GM10248 (cell line): ENCODE measurements around the gene SATB2.

ENCODE experiments used
- CTCF ChIA-PET: fragments of 300-600 bp; sonication (Branson Sonifier 250); formaldehyde crosslinking; extraction: SDS; loops from one replicate; lab custom pipeline; 2021; ENCODE audit warnings: antibody characterized with exemption; lab: Yijun Ruan, JAX
- POLR2A ChIA-PET: fragments of 350-650 bp; sonication (Branson Sonifier 250); formaldehyde crosslinking; extraction: SDS; loops from one replicate; lab custom pipeline; 2020; ENCODE audit warnings: antibody characterized with exemption; lab: Yijun Ruan, JAX
- DNase-seq: peaks from one replicate; pipeline ENCODE4 v3.0.0; 2012; ENCODE audit errors: extremely low spot score
- CTCF ChIP-seq: IDR thresholded peaks from 2 replicates; pipeline ENCODE4 v1.5.1; 2012; ENCODE audit warnings: mild to moderate bottlenecking, low read depth; ENCODE audit errors: extremely low read depth, missing control alignments, control extremely low read depth

SATB2 gene

GRCh38 chr2:199344012-199344411 lies 113.7 kb downstream of the SATB2 start:
- TF ChIP-seq CTCF, result no peak
- ChIA-PET CTCF (no interaction called here), POLR2A (no interaction called here)
- no peak for DNase-seq

DNA sequence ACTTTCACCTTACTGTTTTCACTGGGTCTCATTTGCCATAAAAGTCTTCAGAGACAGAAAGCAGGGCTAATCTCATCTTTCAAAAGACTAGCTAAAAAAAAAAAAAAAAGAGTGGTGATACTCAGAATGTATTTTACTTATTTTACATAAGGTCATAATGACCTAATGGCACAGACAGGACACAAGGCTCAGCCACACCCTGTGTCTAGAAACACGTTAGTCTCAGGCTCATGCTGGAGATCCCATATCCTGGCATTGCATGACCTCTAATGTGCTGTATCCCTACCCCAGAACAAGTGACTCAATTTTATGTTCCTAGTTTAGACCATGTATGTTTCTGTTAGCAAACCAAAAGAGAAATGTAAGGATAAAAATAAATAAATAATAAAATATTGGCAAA lies 115.4 kb downstream of the SATB2 start:
- CTCF ChIA-PET, result interaction anchor here (0.7 kb wide), 1 partner anchor 46 kb away, joined by 3 read pairs; no protein-coding TSS in a partner anchor
- POLR2A ChIA-PET, result no interaction called here

DNA sequence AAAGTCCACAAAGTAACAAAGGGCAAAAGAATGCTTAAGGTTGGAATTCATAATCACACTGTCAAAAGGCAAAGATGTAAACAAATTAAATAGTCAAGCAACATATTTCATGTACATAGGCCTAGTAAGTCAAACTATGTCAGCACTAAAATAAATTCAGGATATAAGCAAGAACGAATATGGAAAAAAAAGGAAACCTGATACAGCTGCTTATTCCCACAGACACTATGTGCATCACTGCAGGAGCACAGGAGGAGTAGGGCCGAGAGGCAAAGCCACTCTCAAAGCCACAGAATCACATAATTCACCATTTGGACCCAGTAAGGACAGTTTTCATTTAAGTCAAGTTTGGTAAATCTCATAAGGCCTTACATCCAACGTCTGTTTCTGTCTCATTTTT lies 116.6 kb downstream of the SATB2 start:
- ChIA-PET CTCF (no interaction called here), POLR2A (no interaction called here)
- no peak for DNase-seq
- TF ChIP-seq CTCF, result no peak

More for the DNA sequence above, 115.4 kb downstream of the SATB2 start:
- no peak for TF ChIP-seq CTCF
- DNase-seq, result no peak

GRCh38 chr2:199339891-199340605 lies 117.7 kb downstream of the SATB2 start:
- ChIA-PET CTCF (interaction anchor here (1.6 kb wide), 1 partner anchor 16 kb away, joined by 3 read pairs; no protein-coding TSS in a partner anchor), POLR2A (no interaction called here)
- TF ChIP-seq CTCF, result no peak
- DNase-seq, result no peak

GRCh38 chr2:199336546-199336945 lies 121.2 kb downstream of the SATB2 start:
- CTCF ChIA-PET, result no interaction called here
- no peak for TF ChIP-seq CTCF
- POLR2A ChIA-PET, result no interaction called here
- no peak for DNase-seq

GRCh38 chr2:199335502-199335901 lies 122.2 kb downstream of the SATB2 start:
- POLR2A ChIA-PET, result no interaction called here
- TF ChIP-seq CTCF, result no peak
- CTCF ChIA-PET, result no interaction called here
- DNase-seq, result no peak
